ENCODE data around the gene HTR3E.

Gene HTR3E

GRCh38 chr3:184140436-184140835, 43.6 kb downstream of the HTR3E start:
- peaks cover 14% of the 10 kb centered on the region for H3K4me1 ChIP-seq (ENCODE audit: insufficient read depth, low read length, severe bottlenecking)
- no peaks in the 10 kb centered on the region for H3F3A ChIP-seq (ENCODE audit: insufficient read depth, low read length)
- no peaks in the 10 kb centered on the region for H3K9me2 ChIP-seq (ENCODE audit: low read depth, low read length)
- H3K9me3 ChIP-seq (ENCODE audit: low read length), result no peaks in the 10 kb centered on the region
- peaks cover 74% of the 10 kb centered on the region for H3K36me3 ChIP-seq (ENCODE audit: insufficient read depth, low read length)
- no peaks in the 10 kb centered on the region for H3K27me3 ChIP-seq (ENCODE audit: insufficient read depth, low read length)
- H2AFZ ChIP-seq (ENCODE audit: low read length), result no peak overlapping the region
- H3K4me3 ChIP-seq (ENCODE audit: low read depth, low read length, poor library complexity, severe bottlenecking), result no peak overlapping the region
- no peak overlapping the region for H3K9ac ChIP-seq (ENCODE audit: low read length)
- no peak for TF ChIP-seq EZH2 (IDR thresholded peaks at IDR 0.05; ENCODE audit: borderline replicate concordance, low read length)
- TF ChIP-seq CTCF (IDR thresholded peaks at IDR 0.05; ENCODE audit: low read length), result no peak
- no peak overlapping the region for H3K4me2 ChIP-seq (ENCODE audit: low read length)
- H3K79me2 ChIP-seq (ENCODE audit: insufficient read depth, low read length), result peaks cover 17% of the 10 kb centered on the region
- no peaks in the 10 kb centered on the region for H4K20me1 ChIP-seq (ENCODE audit: insufficient read depth, low read length)
- no peak overlapping the region for H3K27ac ChIP-seq (ENCODE audit: low read depth, low read length, poor library complexity, severe bottlenecking)

GRCh38 chr3:184142199-184142598, 45.3 kb downstream of the HTR3E start:
- no peaks in the 10 kb centered on the region for H3K9me2 ChIP-seq (ENCODE audit: low read depth, low read length)
- H3K4me2 ChIP-seq (ENCODE audit: low read length), result no peak overlapping the region
- H3K27me3 ChIP-seq (ENCODE audit: insufficient read depth, low read length), result no peaks in the 10 kb centered on the region
- no peaks in the 10 kb centered on the region for H3F3A ChIP-seq (ENCODE audit: insufficient read depth, low read length)
- H3K79me2 ChIP-seq (ENCODE audit: insufficient read depth, low read length), result no peaks in the 10 kb centered on the region
- H3K9ac ChIP-seq (ENCODE audit: low read length), result no peak overlapping the region
- H4K20me1 ChIP-seq (ENCODE audit: insufficient read depth, low read length), result no peaks in the 10 kb centered on the region
- peaks cover 87% of the 10 kb centered on the region for H3K36me3 ChIP-seq (ENCODE audit: insufficient read depth, low read length)
- H3K9me3 ChIP-seq (ENCODE audit: low read length), result no peaks in the 10 kb centered on the region
- H3K27ac ChIP-seq (ENCODE audit: low read depth, low read length, poor library complexity, severe bottlenecking), result no peak overlapping the region
- H2AFZ ChIP-seq (ENCODE audit: low read length), result no peak overlapping the region
- H3K4me1 ChIP-seq (ENCODE audit: insufficient read depth, low read length, severe bottlenecking), result peaks cover under 1% of the 10 kb centered on the region
- no peak for TF ChIP-seq CTCF (IDR thresholded peaks at IDR 0.05; ENCODE audit: low read length)
- TF ChIP-seq EZH2 (IDR thresholded peaks at IDR 0.05; ENCODE audit: borderline replicate concordance, low read length), result no peak
- H3K4me3 ChIP-seq (ENCODE audit: low read depth, low read length, poor library complexity, severe bottlenecking), result no peak overlapping the region

GRCh38 chr3:184143327-184143726, 46.5 kb downstream of the HTR3E start:
- H3K79me2 ChIP-seq (ENCODE audit: insufficient read depth, low read length), result no peaks in the 10 kb centered on the region
- TF ChIP-seq CTCF (IDR thresholded peaks at IDR 0.05; ENCODE audit: low read length) (no peak), EZH2 (IDR thresholded peaks at IDR 0.05; ENCODE audit: borderline replicate concordance, low read length) (no peak)
- no peaks in the 10 kb centered on the region for H3K9me2 ChIP-seq (ENCODE audit: low read depth, low read length)
- H3K4me3 ChIP-seq (ENCODE audit: low read depth, low read length, poor library complexity, severe bottlenecking), result no peak overlapping the region
- H3K9me3 ChIP-seq (ENCODE audit: low read length), result no peaks in the 10 kb centered on the region
- no peaks in the 10 kb centered on the region for H4K20me1 ChIP-seq (ENCODE audit: insufficient read depth, low read length)
- peaks cover 77% of the 10 kb centered on the region for H3K36me3 ChIP-seq (ENCODE audit: insufficient read depth, low read length)
- H3K9ac ChIP-seq (ENCODE audit: low read length), result no peak overlapping the region
- H3K27ac ChIP-seq (ENCODE audit: low read depth, low read length, poor library complexity, severe bottlenecking), result no peak overlapping the region
- no peak overlapping the region for H2AFZ ChIP-seq (ENCODE audit: low read length)
- H3F3A ChIP-seq (ENCODE audit: insufficient read depth, low read length), result no peaks in the 10 kb centered on the region
- H3K4me2 ChIP-seq (ENCODE audit: low read length), result no peak overlapping the region
- no peaks in the 10 kb centered on the region for H3K27me3 ChIP-seq (ENCODE audit: insufficient read depth, low read length)
- H3K4me1 ChIP-seq (ENCODE audit: insufficient read depth, low read length, severe bottlenecking), result no peaks in the 10 kb centered on the region
